HepG2 (cell line): ENCODE data around the gene TMEM134. TPM values are rescaled to one million over a fixed set of nuclear protein-coding genes. Genes with fewer than 3 reads are reported as not detected.
A peak's percentile ranks its signal among the peaks of the same experiment; 100 is the strongest.

Experiments used
- CCDC6 ChIP-seq: sonication (generic); formaldehyde crosslinking; IDR thresholded peaks from 2 replicates; pipeline ENCODE4 v1.8.1; 2022; ENCODE audit warnings: mild to moderate bottlenecking, missing genetic modification reagents, moderate library complexity
- CEBPG ChIP-seq: IDR thresholded peaks from 2 replicates; pipeline ENCODE4 v1.6.1; 2016
- GATAD1 ChIP-seq: IDR thresholded peaks from 2 replicates; pipeline ENCODE4 v1.6.1; 2016; ENCODE audit warnings: missing genetic modification reagents, missing compliant biosample characterization
- GLMP ChIP-seq: sonication (generic); formaldehyde crosslinking; IDR thresholded peaks from 2 replicates; pipeline ENCODE4 v1.9.0; 2021; ENCODE audit warnings: missing genetic modification reagents, mild to moderate bottlenecking, borderline replicate concordance
- GRHL1 ChIP-seq: sonication (generic); formaldehyde crosslinking; conservative IDR thresholded peaks from 2 replicates; pipeline ENCODE4 v1.8.0; 2022; ENCODE audit warnings: missing genetic modification reagents
- HNRNPLL ChIP-seq: fragments of 200-400 bp; formaldehyde crosslinking; IDR thresholded peaks from 2 replicates; pipeline ENCODE4 v1.6.1; 2017; ENCODE audit warnings: mild to moderate bottlenecking, low read depth, low read length; ENCODE audit not compliant: poor library complexity, severe bottlenecking
- LBX2 ChIP-seq: sonication (generic); formaldehyde crosslinking; IDR thresholded peaks from 2 replicates; pipeline ENCODE4 v1.5.0; 2020; ENCODE audit warnings: missing genetic modification reagents, mild to moderate bottlenecking, borderline replicate concordance
- NFIC ChIP-seq: IDR thresholded peaks from 2 replicates; pipeline ENCODE4 v1.6.1; 2012; ENCODE audit warnings: mild to moderate bottlenecking, low read length, inconsistent platforms
- NFKBIZ ChIP-seq: IDR thresholded peaks from 2 replicates; pipeline ENCODE4 v1.6.1; 2018; ENCODE audit warnings: missing genetic modification reagents, missing compliant biosample characterization
- PRDM15 ChIP-seq: sonication (generic); formaldehyde crosslinking; IDR thresholded peaks from 2 replicates; pipeline ENCODE4 v1.4.0; 2020; ENCODE audit warnings: missing genetic modification reagents
- RFXANK ChIP-seq: IDR thresholded peaks from 2 replicates; pipeline ENCODE4 v1.6.1; 2016
- SKIL ChIP-seq: sonication (generic); formaldehyde crosslinking; IDR thresholded peaks from 2 replicates; pipeline ENCODE4 v1.8.0; 2022; ENCODE audit warnings: missing genetic modification reagents, mild to moderate bottlenecking, moderate library complexity, borderline replicate concordance
- TCF7L2 ChIP-seq: IDR thresholded peaks from 2 replicates; pipeline ENCODE4 v1.6.1; 2011; ENCODE audit warnings: mild to moderate bottlenecking, low read depth, low read length, moderate library complexity
- TSC22D2 ChIP-seq: sonication (generic); formaldehyde crosslinking; IDR thresholded peaks from 2 replicates; pipeline ENCODE4 v1.5.1; 2020; ENCODE audit warnings: missing genetic modification reagents, mild to moderate bottlenecking, borderline replicate concordance
- ZNF235 ChIP-seq: sonication (generic); formaldehyde crosslinking; IDR thresholded peaks from 2 replicates; pipeline ENCODE4 v1.8.1; 2023; ENCODE audit warnings: mild to moderate bottlenecking, missing genetic modification reagents, borderline replicate concordance
- ZNF292 ChIP-seq: sonication (generic); formaldehyde crosslinking; IDR thresholded peaks from 2 replicates; pipeline ENCODE4 v1.8.1; 2022; ENCODE audit warnings: mild to moderate bottlenecking, low read depth, missing genetic modification reagents, borderline replicate concordance
- ZNF34 ChIP-seq: sonication (generic); formaldehyde crosslinking; IDR thresholded peaks from 2 replicates; pipeline ENCODE4 v1.4.0; 2020; ENCODE audit warnings: mild to moderate bottlenecking, missing genetic modification reagents, borderline replicate concordance
- ZNF354B ChIP-seq: sonication (generic); formaldehyde crosslinking; IDR thresholded peaks from 2 replicates; pipeline ENCODE4 v1.8.0; 2022; ENCODE audit warnings: mild to moderate bottlenecking, missing genetic modification reagents
- ZNF615 ChIP-seq: sonication (generic); formaldehyde crosslinking; IDR thresholded peaks from 2 replicates; pipeline ENCODE4 v1.5.0; 2020; ENCODE audit warnings: mild to moderate bottlenecking, missing genetic modification reagents, borderline replicate concordance
- ZNF629 ChIP-seq: sonication (generic); formaldehyde crosslinking; conservative IDR thresholded peaks from 2 replicates; pipeline ENCODE4 v1.5.0; 2020; ENCODE audit warnings: missing genetic modification reagents
- ZNF773 ChIP-seq: sonication (generic); formaldehyde crosslinking; IDR thresholded peaks from 2 replicates; pipeline ENCODE4 v1.4.0; 2020; ENCODE audit warnings: missing genetic modification reagents, borderline replicate concordance
- polyA plus RNA-seq, 8 experiments: library from polyadenylated mRNA; depleted of rRNA in 3 of 8; stranded (reverse) in 7 of 8; unstranded in 1 of 8; fragments of >200 nt; fragmentation: Illumina TruSeq in 4 of 8; extraction: Trizol in 4 of 8; gene quantifications; 2 replicates each; pipeline versions ENCODE4 v1.2.1 to v1.2.3, GENCODE V29; 2011 to 2016; ENCODE audit warnings: low read depth in 4 of 8, missing spikeins in 1 of 8, mixed read lengths in 1 of 8; ENCODE audit not compliant: insufficient read depth in 1 of 8
- total RNA-seq, 5 experiments: library from RNA; depleted of rRNA; stranded (reverse); fragments of >200 nt; fragmentation: Illumina TruSeq; extraction: Trizol; gene quantifications; 2 replicates each; pipeline ENCODE4 v1.2.3, GENCODE V29; 2016; ENCODE audit warnings: low read depth in 1 of 5

Gene TMEM134
- total and polyA plus RNA-seq, 2 of the 13 experiments (the other 11 are each of a cell fraction or from before 2014, with no cell fraction given) = 6.9 to 26.9 TPM

GRCh38 chr11:67504950-67505581 is 36.0 kb upstream of the TMEM134 start, which contains the start of gene PITPNM1 (continued):
- TF ChIP-seq GLMP (CRISPR knock-in tag) = no peak
- no peak for TF ChIP-seq ZNF354B (CRISPR knock-in tag)
- no peak for TF ChIP-seq LBX2
- TF ChIP-seq CEBPG (CRISPR knock-in tag) = no peak
- TF ChIP-seq ZNF292 (CRISPR knock-in tag) = no peak
- no peak for TF ChIP-seq NFIC
- no peak for TF ChIP-seq NFKBIZ
- TF ChIP-seq ZNF615 (CRISPR knock-in tag) = no peak
- no peak for TF ChIP-seq TSC22D2
- TF ChIP-seq RFXANK (CRISPR knock-in tag) = no peak
- peak; percentile 1 for TF ChIP-seq HNRNPLL
- no peak for TF ChIP-seq SKIL (CRISPR knock-in tag)
- no peak for TF ChIP-seq GRHL1 (CRISPR knock-in tag)
- no peak for TF ChIP-seq ZNF629 (CRISPR knock-in tag)
- no peak for TF ChIP-seq ZNF773 (CRISPR knock-in tag)
- no peak for TF ChIP-seq ZNF235 (CRISPR knock-in tag)
- TF ChIP-seq PRDM15 (CRISPR knock-in tag) = no peak
- no peak for TF ChIP-seq CCDC6 (CRISPR knock-in tag)
- TF ChIP-seq ZNF34 = no peak
- TF ChIP-seq GATAD1 (CRISPR knock-in tag) = no peak
- TF ChIP-seq TCF7L2 = no peak
